ENCODE measurements around the gene MTR.

- no peak for TF ChIP-seq EZH2 (optimal IDR thresholded peaks at IDR 0.05; ENCODE audit: low read depth, low read length)
- TF ChIP-seq, protein P1, sequence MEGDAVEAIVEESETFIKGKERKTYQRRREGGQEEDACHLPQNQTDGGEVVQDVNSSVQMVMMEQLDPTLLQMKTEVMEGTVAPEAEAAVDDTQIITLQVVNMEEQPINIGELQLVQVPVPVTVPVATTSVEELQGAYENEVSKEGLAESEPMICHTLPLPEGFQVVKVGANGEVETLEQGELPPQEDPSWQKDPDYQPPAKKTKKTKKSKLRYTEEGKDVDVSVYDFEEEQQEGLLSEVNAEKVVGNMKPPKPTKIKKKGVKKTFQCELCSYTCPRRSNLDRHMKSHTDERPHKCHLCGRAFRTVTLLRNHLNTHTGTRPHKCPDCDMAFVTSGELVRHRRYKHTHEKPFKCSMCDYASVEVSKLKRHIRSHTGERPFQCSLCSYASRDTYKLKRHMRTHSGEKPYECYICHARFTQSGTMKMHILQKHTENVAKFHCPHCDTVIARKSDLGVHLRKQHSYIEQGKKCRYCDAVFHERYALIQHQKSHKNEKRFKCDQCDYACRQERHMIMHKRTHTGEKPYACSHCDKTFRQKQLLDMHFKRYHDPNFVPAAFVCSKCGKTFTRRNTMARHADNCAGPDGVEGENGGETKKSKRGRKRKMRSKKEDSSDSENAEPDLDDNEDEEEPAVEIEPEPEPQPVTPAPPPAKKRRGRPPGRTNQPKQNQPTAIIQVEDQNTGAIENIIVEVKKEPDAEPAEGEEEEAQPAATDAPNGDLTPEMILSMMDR (IDR thresholded peaks at IDR 0.05; ENCODE audit: low read length), result peak; percentile 99
Observed at GRCh38 chr1:236868625-236869467, 73.8 kb downstream of the MTR start.
